ENCODE results near the gene LYPD1.

The LYPD1 gene

GRCh38 chr2:132611719-132612118, 58.3 kb downstream of the LYPD1 start:
- H3K4me3 ChIP-seq (ENCODE audit: low read length): no peak overlapping the region
- no peaks in the 10 kb centered on the region for H3K9me3 ChIP-seq (ENCODE audit: low read length)
- no peaks in the 10 kb centered on the region for H3K36me3 ChIP-seq (ENCODE audit: insufficient read depth, low read length)
- no peaks in the 10 kb centered on the region for H3K27me3 ChIP-seq (ENCODE audit: insufficient read depth, low read length)
- no peak overlapping the region for H2AFZ ChIP-seq (ENCODE audit: low read depth, low read length)
- H3K4me1 ChIP-seq (ENCODE audit: insufficient read depth, low read length): peaks cover 20% of the 10 kb centered on the region

DNA sequence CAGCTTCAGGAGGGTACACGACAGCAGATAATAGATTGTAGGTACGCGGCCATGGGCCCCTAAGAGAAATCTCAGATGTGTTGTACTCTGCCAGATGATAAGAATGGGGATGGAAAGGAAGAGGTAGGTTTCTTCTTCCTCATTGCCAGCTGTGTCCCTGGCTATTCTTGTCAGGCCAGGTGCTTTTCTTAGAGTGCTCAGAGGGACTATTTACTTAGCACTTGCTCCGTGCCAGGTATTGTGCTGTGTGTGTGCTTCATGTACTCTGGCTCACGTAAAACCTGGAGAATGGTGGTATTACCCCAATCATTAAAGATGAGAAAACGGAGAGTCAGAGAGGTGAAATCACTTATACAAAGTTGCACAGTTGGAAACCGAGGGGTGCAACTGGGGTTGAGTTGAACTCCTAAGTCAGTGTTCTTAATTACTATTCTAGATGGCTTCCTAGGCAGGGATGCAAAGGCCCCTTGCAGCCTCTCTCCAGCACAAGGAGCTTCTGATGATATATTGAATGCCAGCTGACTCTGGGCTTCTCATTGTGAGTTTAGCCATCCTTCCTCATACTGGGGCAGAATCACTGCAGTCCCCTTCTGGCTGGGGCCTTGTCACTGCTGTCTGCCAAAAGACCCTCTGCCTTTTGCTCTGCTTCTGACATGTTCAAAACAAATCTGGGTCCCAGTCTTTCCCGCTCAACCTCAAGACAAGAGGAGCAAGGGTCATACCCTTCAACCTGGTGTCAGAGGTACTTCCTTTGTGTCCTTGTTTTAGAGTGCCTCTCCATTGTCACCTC, 60.7 kb downstream of the LYPD1 start:
- Histone ChIP-seq H3K4me3 (ENCODE audit: low read length) (no peak overlapping the region), H3K9me3 (ENCODE audit: low read length) (peaks cover 3% of the 10 kb centered on the region)

DNA sequence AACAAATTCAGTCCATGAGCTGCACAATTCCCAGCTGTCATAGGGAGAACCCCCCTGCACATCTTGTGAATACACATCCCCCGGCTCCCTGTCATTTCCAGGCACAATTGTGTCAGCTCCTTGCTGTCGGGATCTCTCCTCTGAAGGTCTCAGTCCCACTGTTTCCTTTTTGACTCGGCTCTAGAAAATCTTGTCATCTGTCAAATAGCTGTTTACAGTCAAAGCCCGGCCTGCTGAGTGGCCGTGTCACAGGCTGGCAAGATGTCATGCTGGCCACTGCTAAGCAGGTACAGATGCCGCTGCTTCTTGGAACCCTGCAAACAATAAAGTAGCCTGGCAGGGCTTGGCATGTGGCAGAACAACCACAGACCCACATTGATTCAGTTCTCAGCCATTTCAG, 61.7 kb downstream of the LYPD1 start:
- Histone ChIP-seq H2AFZ (ENCODE audit: low read depth, low read length) (no peak overlapping the region), H3K4me1 (ENCODE audit: insufficient read depth, low read length) (peaks cover 20% of the 10 kb centered on the region), H3K9me3 (ENCODE audit: low read length) (peaks cover 3% of the 10 kb centered on the region), H3K36me3 (ENCODE audit: insufficient read depth, low read length) (no peaks in the 10 kb centered on the region), H3K27me3 (ENCODE audit: insufficient read depth, low read length) (no peaks in the 10 kb centered on the region), H3K4me3 (ENCODE audit: low read length) (no peak overlapping the region)

More for the DNA sequence above, 60.7 kb downstream of the LYPD1 start:
- no peaks in the 10 kb centered on the region for H3K36me3 ChIP-seq (ENCODE audit: insufficient read depth, low read length)
- no peaks in the 10 kb centered on the region for H3K27me3 ChIP-seq (ENCODE audit: insufficient read depth, low read length)
- H3K4me1 ChIP-seq (ENCODE audit: insufficient read depth, low read length): peaks cover 20% of the 10 kb centered on the region
- H2AFZ ChIP-seq (ENCODE audit: low read depth, low read length): no peak overlapping the region

GRCh38 chr2:132607426-132608090, 62.4 kb downstream of the LYPD1 start:
- Histone ChIP-seq H3K4me3 (ENCODE audit: low read length) (no peak overlapping the region), H3K36me3 (ENCODE audit: insufficient read depth, low read length) (no peaks in the 10 kb centered on the region), H3K9me3 (ENCODE audit: low read length) (peaks cover 3% of the 10 kb centered on the region), H2AFZ (ENCODE audit: low read depth, low read length) (no peak overlapping the region), H3K27me3 (ENCODE audit: insufficient read depth, low read length) (no peaks in the 10 kb centered on the region), H3K4me1 (ENCODE audit: insufficient read depth, low read length) (peaks cover 20% of the 10 kb centered on the region)

DNA sequence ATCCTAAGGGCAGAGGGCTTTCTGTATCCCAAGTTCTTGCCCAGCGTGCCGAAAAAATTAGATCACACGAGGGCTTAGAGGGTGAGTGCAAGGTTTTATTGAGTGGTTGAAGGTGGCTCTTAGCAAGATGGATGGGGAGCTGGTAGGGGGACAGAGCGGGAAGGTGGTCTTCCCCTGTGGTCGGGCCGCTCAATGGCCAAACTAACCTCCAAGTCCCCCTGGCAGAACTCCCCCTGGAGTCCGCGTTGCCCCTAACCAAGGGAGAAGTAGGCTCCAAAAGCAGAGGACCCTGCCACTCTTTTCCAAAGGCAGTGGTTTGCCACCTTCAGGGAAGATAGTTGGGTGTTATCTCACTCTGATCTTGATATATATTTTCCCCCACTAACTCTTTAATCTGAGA, 63.4 kb downstream of the LYPD1 start:
- H3K27me3 ChIP-seq (ENCODE audit: insufficient read depth, low read length): no peaks in the 10 kb centered on the region
- H2AFZ ChIP-seq (ENCODE audit: low read depth, low read length): no peak overlapping the region
- peaks cover 3% of the 10 kb centered on the region for H3K9me3 ChIP-seq (ENCODE audit: low read length)
- H3K36me3 ChIP-seq (ENCODE audit: insufficient read depth, low read length): no peaks in the 10 kb centered on the region
- peaks cover 20% of the 10 kb centered on the region for H3K4me1 ChIP-seq (ENCODE audit: insufficient read depth, low read length)
- H3K4me3 ChIP-seq (ENCODE audit: low read length): no peak overlapping the region

- no peaks in the 10 kb centered on the region for H3K36me3 ChIP-seq (ENCODE audit: insufficient read depth, low read length)
- H3K4me1 ChIP-seq (ENCODE audit: insufficient read depth, low read length): peaks cover 20% of the 10 kb centered on the region
- H3K4me3 ChIP-seq (ENCODE audit: low read length): no peak overlapping the region
- peaks cover 3% of the 10 kb centered on the region for H3K9me3 ChIP-seq (ENCODE audit: low read length)
- no peak overlapping the region for H2AFZ ChIP-seq (ENCODE audit: low read depth, low read length)
- H3K27me3 ChIP-seq (ENCODE audit: insufficient read depth, low read length): no peaks in the 10 kb centered on the region
Observed at GRCh38 chr2:132605236-132606180, 64.5 kb downstream of the LYPD1 start.

- no peaks in the 10 kb centered on the region for H3K27me3 ChIP-seq (ENCODE audit: insufficient read depth, low read length)
- peaks cover 17% of the 10 kb centered on the region for H3K4me1 ChIP-seq (ENCODE audit: insufficient read depth, low read length)
- H3K36me3 ChIP-seq (ENCODE audit: insufficient read depth, low read length): no peaks in the 10 kb centered on the region
- H3K9me3 ChIP-seq (ENCODE audit: low read length): peaks cover 3% of the 10 kb centered on the region
- H3K4me3 ChIP-seq (ENCODE audit: low read length): no peak overlapping the region
- no peak overlapping the region for H2AFZ ChIP-seq (ENCODE audit: low read depth, low read length)
Observed at GRCh38 chr2:132604561-132604960, 65.4 kb downstream of the LYPD1 start.

GRCh38 chr2:132599556-132599955, 70.4 kb downstream of the LYPD1 start:
- Histone ChIP-seq H3K9me3 (ENCODE audit: low read length) (peaks cover 5% of the 10 kb centered on the region), H3K36me3 (ENCODE audit: insufficient read depth, low read length) (no peaks in the 10 kb centered on the region), H3K27me3 (ENCODE audit: insufficient read depth, low read length) (no peaks in the 10 kb centered on the region), H2AFZ (ENCODE audit: low read depth, low read length) (no peak overlapping the region), H3K4me3 (ENCODE audit: low read length) (no peak overlapping the region), H3K4me1 (ENCODE audit: insufficient read depth, low read length) (peaks cover 2% of the 10 kb centered on the region)

DNA sequence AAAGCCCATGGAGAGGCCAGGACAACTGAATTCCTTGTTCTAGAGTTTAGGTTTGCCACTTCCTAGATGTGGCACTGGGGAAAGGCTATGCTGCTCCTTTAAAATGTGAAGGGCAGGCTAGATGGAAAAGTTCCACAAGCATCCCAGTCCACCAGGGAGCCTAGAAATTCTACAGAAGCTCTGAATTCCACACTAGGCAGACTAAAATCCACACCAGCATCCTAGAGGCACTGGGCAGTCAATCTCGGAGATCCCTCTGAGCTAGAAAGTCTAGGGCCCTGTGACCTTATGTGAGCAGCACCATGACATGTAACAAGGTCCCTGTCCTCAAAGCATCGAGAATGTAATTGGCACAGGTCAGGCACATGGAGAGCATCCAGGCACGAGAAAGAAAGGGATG, 71.5 kb downstream of the LYPD1 start:
- Histone ChIP-seq H3K27me3 (ENCODE audit: insufficient read depth, low read length) (no peaks in the 10 kb centered on the region), H3K9me3 (ENCODE audit: low read length) (peaks cover 5% of the 10 kb centered on the region), H3K36me3 (ENCODE audit: insufficient read depth, low read length) (no peaks in the 10 kb centered on the region), H3K4me3 (ENCODE audit: low read length) (no peak overlapping the region), H2AFZ (ENCODE audit: low read depth, low read length) (no peak overlapping the region), H3K4me1 (ENCODE audit: insufficient read depth, low read length) (peaks cover 9% of the 10 kb centered on the region)

- no peaks in the 10 kb centered on the region for H3K27me3 ChIP-seq (ENCODE audit: insufficient read depth, low read length)
- H3K4me1 ChIP-seq (ENCODE audit: insufficient read depth, low read length): peaks cover 16% of the 10 kb centered on the region
- H3K9me3 ChIP-seq (ENCODE audit: low read length): peaks cover 5% of the 10 kb centered on the region
- H2AFZ ChIP-seq (ENCODE audit: low read depth, low read length): no peak overlapping the region
- H3K36me3 ChIP-seq (ENCODE audit: insufficient read depth, low read length): no peaks in the 10 kb centered on the region
- no peak overlapping the region for H3K4me3 ChIP-seq (ENCODE audit: low read length)
Observed at GRCh38 chr2:132597831-132598230, 72.2 kb downstream of the LYPD1 start.

- Histone ChIP-seq H3K4me1 (ENCODE audit: insufficient read depth, low read length) (peaks cover 23% of the 10 kb centered on the region), H2AFZ (ENCODE audit: low read depth, low read length) (no peak overlapping the region), H3K4me3 (ENCODE audit: low read length) (no peak overlapping the region), H3K9me3 (ENCODE audit: low read length) (peaks cover 5% of the 10 kb centered on the region), H3K27me3 (ENCODE audit: insufficient read depth, low read length) (no peaks in the 10 kb centered on the region), H3K36me3 (ENCODE audit: insufficient read depth, low read length) (no peaks in the 10 kb centered on the region)
Observed at GRCh38 chr2:132597166-132597565, 72.8 kb downstream of the LYPD1 start.

- peaks cover 23% of the 10 kb centered on the region for H3K4me1 ChIP-seq (ENCODE audit: insufficient read depth, low read length)
- no peaks in the 10 kb centered on the region for H3K27me3 ChIP-seq (ENCODE audit: insufficient read depth, low read length)
- H2AFZ ChIP-seq (ENCODE audit: low read depth, low read length): no peak overlapping the region
- no peaks in the 10 kb centered on the region for H3K36me3 ChIP-seq (ENCODE audit: insufficient read depth, low read length)
- H3K9me3 ChIP-seq (ENCODE audit: low read length): peaks cover 5% of the 10 kb centered on the region
- no peak overlapping the region for H3K4me3 ChIP-seq (ENCODE audit: low read length)
Observed at GRCh38 chr2:132595693-132596092, 74.3 kb downstream of the LYPD1 start.

DNA sequence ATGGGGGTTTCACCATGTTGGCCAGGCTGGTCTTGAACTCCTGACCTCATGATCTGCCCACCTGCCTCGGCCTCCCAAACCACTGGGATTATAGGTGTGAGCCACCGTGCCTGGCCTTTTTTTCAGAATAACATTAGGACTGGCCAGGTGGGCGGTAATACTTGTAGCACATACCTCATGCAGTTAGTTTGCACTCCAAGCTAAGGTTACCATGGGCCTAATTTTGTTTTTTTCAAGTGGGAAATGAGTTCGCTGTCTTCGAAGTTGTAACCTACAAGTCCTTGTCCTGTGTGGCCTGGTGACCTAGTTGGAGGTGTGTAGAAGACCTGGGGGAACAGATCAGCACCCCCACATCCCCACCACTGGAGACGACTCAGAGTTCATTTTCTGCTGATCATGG, 74.8 kb downstream of the LYPD1 start:
- Histone ChIP-seq H3K27me3 (ENCODE audit: insufficient read depth, low read length) (no peaks in the 10 kb centered on the region), H3K4me1 (ENCODE audit: insufficient read depth, low read length) (peaks cover 27% of the 10 kb centered on the region), H3K9me3 (ENCODE audit: low read length) (peaks cover 5% of the 10 kb centered on the region), H3K4me3 (ENCODE audit: low read length) (no peak overlapping the region), H3K36me3 (ENCODE audit: insufficient read depth, low read length) (no peaks in the 10 kb centered on the region), H2AFZ (ENCODE audit: low read depth, low read length) (no peak overlapping the region)
